ENCODE results near the gene PROSER2.
"Not testable (repeated sequence)": the region's sequence is repeated elsewhere in the genome, so short reads cannot be mapped to it uniquely, and the experiment has no call there.

Gene PROSER2

GRCh38 chr10:11835704-11836103 is 12.5 kb downstream of the PROSER2 start:
- no peak for DNase-seq (ENCODE audit: low spot score)

DNA sequence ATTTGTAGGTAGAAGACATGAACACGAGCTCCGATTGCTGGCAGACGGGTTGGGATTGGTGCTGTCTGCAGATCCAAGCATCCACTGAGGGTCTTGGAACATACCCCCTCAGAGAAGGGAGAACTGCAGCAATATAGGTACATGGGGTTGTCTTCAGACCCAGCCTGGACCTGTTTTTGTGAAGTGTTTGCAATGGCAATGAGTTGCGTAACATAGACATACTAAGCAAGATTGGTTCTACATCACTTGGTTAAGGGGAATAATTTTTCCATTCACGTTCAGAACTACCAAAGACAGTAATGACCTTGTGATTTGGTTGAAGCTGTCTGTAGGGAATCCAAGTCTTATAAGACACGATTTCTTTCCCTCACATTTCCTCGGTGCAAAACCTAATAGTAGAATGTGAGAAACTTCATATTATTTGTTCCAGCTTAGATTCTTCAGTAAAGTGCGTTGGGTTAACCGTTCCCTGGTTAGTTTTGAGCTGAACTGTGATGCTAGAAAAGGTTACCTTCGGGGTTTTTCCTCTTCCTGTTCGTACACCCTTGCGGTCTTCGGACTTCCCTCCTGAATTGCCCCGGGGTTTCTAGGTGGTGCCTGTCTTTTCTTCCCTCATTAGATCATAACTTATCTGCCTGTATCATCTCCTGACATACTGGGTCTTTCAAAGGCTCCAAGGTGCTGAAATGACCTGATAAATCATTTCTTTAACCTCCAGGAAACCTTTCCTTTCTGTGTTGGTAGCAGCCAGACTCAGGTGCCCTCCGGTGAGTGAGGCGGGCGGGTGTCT is 14.4 kb downstream of the PROSER2 start:
- DNase-seq (ENCODE audit: low spot score) = no peak

- DNase-seq (ENCODE audit: low spot score) = no peak
Observed at GRCh38 chr10:11838298-11838852, 15.2 kb downstream of the PROSER2 start.

- no peak for DNase-seq (ENCODE audit: low spot score)
Observed at GRCh38 chr10:11841375-11841774, 18.2 kb downstream of the PROSER2 start.

DNA sequence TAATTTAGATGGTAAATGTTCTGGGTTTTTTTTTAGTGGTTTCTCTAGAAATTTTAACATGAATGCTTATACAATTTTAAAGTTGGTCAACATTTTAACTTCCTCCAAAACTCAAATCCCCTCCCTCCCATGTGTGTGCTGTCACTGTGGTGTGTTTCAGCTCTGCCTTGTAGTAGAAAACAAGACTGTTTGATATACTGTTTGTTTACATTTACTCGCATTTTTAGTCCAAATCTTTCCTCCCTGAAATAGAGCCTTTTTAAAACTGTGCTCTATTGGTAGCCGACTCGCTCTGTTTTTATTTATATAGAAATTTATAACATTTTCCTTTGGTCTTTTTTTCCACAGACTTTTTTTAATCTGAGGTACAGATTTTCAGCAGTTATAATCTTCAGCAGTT is 19.3 kb downstream of the PROSER2 start:
- no peak for DNase-seq (ENCODE audit: low spot score)

GRCh38 chr10:11845113-11845512 is 22.0 kb downstream of the PROSER2 start:
- no peak for DNase-seq (ENCODE audit: low spot score)

DNA sequence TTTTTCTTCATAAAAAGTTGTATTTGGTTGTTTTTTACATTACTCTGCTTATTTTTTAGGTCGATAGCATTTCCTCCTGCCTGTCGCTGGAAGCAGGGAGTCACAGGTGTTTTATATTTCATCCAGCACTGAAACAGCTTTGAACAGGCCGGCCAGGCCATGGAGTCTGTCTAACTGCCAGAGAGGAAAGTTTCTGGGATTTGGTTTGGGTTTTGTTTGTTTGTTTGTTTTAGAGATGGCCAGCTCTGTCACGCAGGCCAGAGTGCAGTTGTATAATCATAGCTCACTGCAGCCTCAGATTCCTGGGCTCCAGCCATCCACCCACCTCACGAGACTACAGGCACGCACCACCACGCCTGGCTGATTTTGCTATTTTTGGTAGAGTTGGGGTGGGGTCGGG is 23.4 kb downstream of the PROSER2 start:
- no peak for DNase-seq (ENCODE audit: low spot score)

DNA sequence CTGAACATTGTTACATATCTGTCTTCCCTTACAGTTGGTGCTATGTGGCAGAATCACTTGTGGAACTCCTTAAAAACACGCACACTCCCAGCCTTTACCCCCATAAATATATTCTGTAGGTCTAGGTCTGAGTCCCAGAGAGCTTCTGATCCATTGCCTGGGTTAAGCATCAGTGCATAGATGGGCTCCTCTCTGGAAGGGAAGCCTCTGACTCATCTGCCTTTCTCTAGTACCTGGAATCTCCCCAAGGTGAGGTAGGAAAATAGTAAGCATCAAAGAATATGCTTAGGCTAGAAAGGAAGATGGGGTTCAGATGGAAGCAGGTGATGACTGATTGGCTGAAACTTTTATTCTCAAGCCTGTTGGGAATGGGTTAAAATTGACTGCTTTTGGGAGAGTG is 26.1 kb downstream of the PROSER2 start:
- no peak for DNase-seq (ENCODE audit: low spot score)

DNA sequence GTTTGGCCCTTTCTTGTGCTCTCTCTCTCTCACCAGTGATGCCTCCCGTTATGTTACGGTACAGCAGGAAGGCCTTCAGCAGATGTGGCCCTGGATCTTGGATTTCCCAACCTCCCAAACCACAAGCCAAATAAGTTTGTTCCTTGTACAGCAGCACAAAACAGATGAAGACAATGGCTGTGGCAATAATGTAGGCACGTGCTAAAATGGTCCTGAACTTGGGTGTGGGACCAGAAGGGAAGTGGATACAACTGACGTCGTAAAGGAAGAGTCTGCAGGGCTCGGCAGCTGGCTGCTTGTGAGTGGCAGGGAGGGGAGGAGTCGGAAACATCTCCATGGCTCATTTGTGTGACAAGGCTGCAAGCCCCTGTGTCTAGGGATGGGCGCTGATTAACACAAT is 26.8 kb downstream of the PROSER2 start:
- DNase-seq (ENCODE audit: low spot score) = no peak

DNA sequence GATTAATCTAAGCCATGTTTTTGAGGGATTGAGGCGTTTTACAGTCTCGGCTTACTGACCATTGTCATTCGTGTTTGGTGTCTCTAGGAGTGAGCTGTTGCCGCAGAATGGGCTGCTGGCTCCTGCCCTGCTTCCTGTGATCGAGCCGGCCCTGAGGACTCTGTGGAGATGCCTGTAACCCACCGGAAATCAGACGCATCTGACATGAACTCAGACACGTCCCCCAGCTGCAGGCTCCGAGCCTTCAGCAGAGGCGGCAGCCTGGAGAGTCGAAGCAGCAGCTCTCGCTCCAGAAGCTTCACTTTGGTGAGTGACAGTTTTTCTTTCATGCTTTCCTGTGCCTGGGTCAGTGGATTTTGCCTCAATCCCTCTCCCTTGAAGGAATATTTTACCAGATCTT is 28.8 kb downstream of the PROSER2 start:
- DNase-seq (ENCODE audit: low spot score) = no peak

- DNase-seq (ENCODE audit: low spot score) = not testable (repeated sequence)
Observed at GRCh38 chr10:11852637-11853036, 29.5 kb downstream of the PROSER2 start.

DNA sequence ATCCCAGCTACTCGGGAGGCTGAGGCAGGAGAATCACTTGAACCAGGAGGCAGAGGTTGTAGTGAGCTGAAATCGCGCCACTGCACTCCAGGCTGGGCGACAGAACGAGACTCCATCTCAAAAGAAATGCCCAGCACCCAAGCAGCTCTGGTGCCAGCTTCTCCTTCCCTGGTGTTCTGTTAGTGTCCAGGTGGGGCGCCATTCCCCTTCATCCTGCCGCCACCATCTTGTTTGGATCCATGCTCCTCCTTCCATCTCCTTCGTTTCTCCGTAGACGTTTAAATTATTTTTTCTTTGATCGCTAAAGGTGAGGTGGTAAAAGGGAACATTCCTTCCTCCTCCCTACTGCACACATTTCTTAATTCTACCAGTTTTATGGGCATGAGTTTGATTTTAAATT is 30.3 kb downstream of the PROSER2 start:
- DNase-seq (ENCODE audit: low spot score) = peak; percentile 19

DNA sequence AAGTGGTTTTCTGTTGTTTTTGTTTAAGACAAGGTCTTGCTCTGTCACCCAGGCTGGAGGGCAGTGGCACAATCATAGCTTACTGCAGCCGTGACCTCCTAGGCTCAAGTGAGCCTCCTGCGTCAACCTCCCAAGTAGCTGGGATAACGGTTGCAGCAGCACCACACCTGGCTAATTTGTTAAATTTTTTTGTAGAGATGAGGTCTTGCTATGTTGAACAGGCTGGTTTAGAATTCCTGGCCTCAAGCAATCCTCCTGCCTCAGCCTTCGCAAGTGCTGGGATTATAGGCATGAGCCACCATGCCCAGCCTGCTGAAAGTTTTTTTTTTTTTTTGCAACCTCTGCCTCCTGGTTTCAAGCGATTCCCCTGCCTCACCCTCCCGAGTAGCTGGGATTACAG is 31.1 kb downstream of the PROSER2 start:
- no peak for DNase-seq (ENCODE audit: low spot score)

DNA sequence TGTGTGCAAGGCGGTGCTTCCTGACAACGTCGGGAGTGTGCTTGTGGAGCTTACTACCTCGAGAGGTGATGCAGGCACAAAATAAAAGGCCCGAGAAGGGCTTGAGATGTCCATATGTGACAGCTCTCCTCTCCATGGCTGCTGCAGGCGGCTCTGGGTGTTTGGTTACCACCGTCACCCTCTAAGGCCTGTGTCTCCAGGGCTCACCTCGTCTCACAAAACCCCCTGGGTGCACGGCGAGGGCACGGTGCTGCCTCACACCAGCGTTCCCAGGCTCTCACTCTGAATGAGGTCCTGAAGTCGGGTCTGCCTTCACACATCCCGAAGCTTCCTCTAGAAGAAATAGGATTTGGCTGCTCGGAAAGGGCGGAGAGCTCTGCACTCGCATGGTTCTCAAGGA is 32.9 kb downstream of the PROSER2 start:
- no peak for DNase-seq (ENCODE audit: low spot score)

GRCh38 chr10:11856678-11857077 is 33.5 kb downstream of the PROSER2 start:
- DNase-seq (ENCODE audit: low spot score) = no peak

GRCh38 chr10:11858093-11858492 is 34.9 kb downstream of the PROSER2 start:
- DNase-seq (ENCODE audit: low spot score) = no peak

- no peak for DNase-seq (ENCODE audit: low spot score)
Observed at GRCh38 chr10:11861341-11861740, 38.2 kb downstream of the PROSER2 start.

- no peak for DNase-seq (ENCODE audit: low spot score)
Observed at GRCh38 chr10:11861811-11862428, 38.8 kb downstream of the PROSER2 start.

GRCh38 chr10:11863353-11864109 is 40.4 kb downstream of the PROSER2 start:
- peak; percentile 28 for DNase-seq (ENCODE audit: low spot score)

- DNase-seq (ENCODE audit: low spot score) = no peak
Observed at GRCh38 chr10:11864727-11865126, 41.6 kb downstream of the PROSER2 start.

GRCh38 chr10:11865561-11865960 is 42.4 kb downstream of the PROSER2 start:
- no peak for DNase-seq (ENCODE audit: low spot score)

DNA sequence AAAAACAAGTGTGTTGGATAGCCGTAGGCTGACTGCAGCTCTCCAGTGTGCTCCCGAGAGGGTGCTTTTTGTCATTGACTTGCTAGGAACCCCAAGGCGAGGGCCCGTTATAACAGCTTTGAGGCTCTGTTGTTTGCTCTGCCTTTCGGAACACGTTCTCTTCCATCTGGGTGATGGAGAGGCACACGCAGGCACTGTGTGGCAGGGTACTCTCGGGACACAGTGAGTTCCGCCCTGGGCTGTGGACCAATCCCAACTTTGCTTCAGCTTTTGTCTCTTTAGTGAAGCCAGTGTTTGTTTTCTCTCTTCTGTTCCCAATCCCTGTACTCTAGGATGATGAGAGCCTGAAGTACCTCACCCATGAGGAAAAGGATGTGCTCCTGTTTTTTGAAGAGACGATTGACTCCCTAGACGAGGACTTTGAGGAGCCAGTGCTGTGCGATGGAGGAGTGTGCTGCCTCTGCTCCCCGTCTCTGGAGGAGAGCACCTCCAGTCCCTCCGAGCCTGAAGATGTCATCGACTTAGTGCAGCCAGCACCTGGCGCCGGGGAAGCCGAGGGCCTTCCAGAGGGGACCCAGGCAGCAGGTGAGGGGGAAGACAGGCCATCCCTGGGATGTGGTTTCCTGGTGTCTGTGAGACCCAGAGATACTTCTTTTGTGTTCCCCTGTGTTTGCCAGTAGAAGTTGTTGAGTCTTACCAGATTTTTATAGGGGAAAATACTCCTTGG is 43.2 kb downstream of the PROSER2 start:
- no peak for DNase-seq (ENCODE audit: low spot score)
